Suprapubic skin (tissue), 4 donors: ENCODE results near the gene TSPAN18. TPM values are rescaled to one million over a fixed set of nuclear protein-coding genes. Genes with fewer than 3 reads are reported as not detected.

ENCODE experiments used
- DNase-seq, 2 donors: peaks; one replicate each; pipeline ENCODE4 v3.0.0-alpha.2; 2019; ENCODE audit warnings: low spot score in 2 of 2
- H3K27ac ChIP-seq: fragments of 200-600 bp; sonication (generic); one replicate; pipeline ENCODE4 v1.5.1; 2019
- H3K27me3 ChIP-seq: fragments of 200-600 bp; sonication (generic); one replicate; pipeline ENCODE4 v1.5.1; 2019
- H3K36me3 ChIP-seq: fragments of 200-600 bp; sonication (generic); one replicate; pipeline ENCODE4 v1.5.1; 2019
- H3K4me1 ChIP-seq: fragments of 200-600 bp; sonication (generic); one replicate; pipeline ENCODE4 v1.5.1; 2019
- H3K4me3 ChIP-seq: fragments of 200-600 bp; sonication (generic); one replicate; pipeline ENCODE4 v1.5.1; 2019; ENCODE audit warnings: mild to moderate bottlenecking
- H3K9me3 ChIP-seq: fragments of 200-600 bp; sonication (generic); one replicate; pipeline ENCODE4 v1.5.1; 2019
- EP300 ChIP-seq: sonication (generic); formaldehyde crosslinking; IDR thresholded peaks from one replicate; pipeline ENCODE4 v1.6.1; 2017; ENCODE audit warnings: antibody characterized with exemption
- POLR2A ChIP-seq, 2 donors: fragments of 450-650 bp; IDR thresholded peaks; one replicate each; pipeline ENCODE4 v1.6.1; 2017; ENCODE audit warnings: antibody characterized with exemption in 2 of 2, mild to moderate bottlenecking in 2 of 2, moderate library complexity in 2 of 2
- POLR2AphosphoS5 ChIP-seq, 3 donors: sonication (generic); formaldehyde crosslinking; IDR thresholded peaks; one replicate each; pipeline ENCODE4 v1.6.1; 2017; ENCODE audit warnings: antibody characterized with exemption in 3 of 3
- WGBS: methylation state at CpG from one replicate; pipeline ENCODE4 v1.1.5; 2018; 5-methylcytosine and 5-hydroxymethylcytosine counted together
- total RNA-seq, 4 donors: library from RNA; depleted of rRNA; stranded (reverse); fragments of >200 nt; gene quantifications; one replicate each; pipeline ENCODE4 v1.1.0, GENCODE V29; 2016
- TF ChIP-seq, protein P1 (sequence below), 2 donors: fragments of 200-600 bp in 1 of 2; fragments of 450-650 bp in 1 of 2; sonication (generic) in 1 of 2; IDR thresholded peaks; one replicate each; pipeline ENCODE4 v1.5.1; 2016 to 2019; ENCODE audit warnings: antibody characterized with exemption in 2 of 2, mild to moderate bottlenecking in 1 of 2, moderate library complexity in 1 of 2

TSPAN18 gene
- total RNA-seq, 4 donors from 2014 or later: 1.3 to 5.1 (median 3.9) TPM

DNA sequence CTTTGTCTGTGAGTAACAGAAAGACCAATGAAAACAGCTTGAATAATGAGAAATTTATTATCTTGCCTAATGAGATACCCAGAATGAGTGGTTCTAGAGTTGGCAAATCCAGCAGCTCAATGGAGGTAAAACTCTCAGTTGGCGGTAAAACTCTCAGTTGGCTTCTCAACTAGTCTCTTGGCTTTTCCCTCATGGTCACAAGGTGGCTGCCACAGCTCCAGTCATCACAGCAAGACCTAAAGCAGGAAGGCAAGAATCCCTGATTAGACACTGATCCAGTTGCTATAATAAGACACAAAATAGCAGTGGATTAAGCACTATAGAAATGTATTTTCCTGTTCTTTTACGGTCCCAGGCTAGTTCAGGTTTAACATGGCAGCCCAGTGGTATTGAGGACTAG, 37.5 kb upstream of the TSPAN18 start:
- Histone ChIP-seq H3K27ac (no peak overlapping the region), H3K36me3 (no peaks in the 10 kb centered on the region), H3K4me1 (no peaks in the 10 kb centered on the region), H3K4me3 (no peak overlapping the region), H3K27me3 (peaks cover 5% of the 10 kb centered on the region), H3K9me3 (no peaks in the 10 kb centered on the region)
- no peak for DNase-seq
- WGBS: 78% methylated on average over 2 of the region's 2 CpGs
- TF ChIP-seq POLR2AphosphoS5 (IDR thresholded peaks at IDR 0.05): no peak

DNA sequence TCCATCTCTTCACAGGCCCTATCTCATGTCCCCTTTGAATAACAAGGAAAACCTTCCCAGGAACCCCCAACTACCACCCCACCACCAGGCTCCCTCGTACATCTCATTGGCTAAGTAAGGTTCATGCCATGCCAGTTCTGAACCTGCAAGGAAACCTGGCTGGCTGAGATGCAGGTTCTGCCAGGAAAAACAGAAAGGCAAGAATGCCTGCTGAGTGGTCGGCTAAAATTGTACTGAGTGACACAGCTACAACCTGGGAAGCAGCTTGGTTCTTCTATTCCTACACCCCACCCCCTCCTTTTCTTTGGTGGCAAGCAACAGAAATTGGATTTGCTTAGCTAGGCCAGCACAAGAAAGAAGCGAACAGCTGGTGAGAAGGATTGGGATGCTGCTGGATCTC, 36.1 kb upstream of the TSPAN18 start:
- 83% methylated on average over 3 of the region's 3 CpGs for WGBS
- H3K36me3 ChIP-seq: no peaks in the 10 kb centered on the region
- H3K4me1 ChIP-seq: no peaks in the 10 kb centered on the region
- no peaks in the 10 kb centered on the region for H3K9me3 ChIP-seq
- no peak for DNase-seq
- peaks cover 5% of the 10 kb centered on the region for H3K27me3 ChIP-seq
- H3K27ac ChIP-seq: no peak overlapping the region
- no peak overlapping the region for H3K4me3 ChIP-seq
- TF ChIP-seq POLR2A (IDR thresholded peaks at IDR 0.05) (no peak), POLR2AphosphoS5 (IDR thresholded peaks at IDR 0.05) (no peak), EP300 (no peak)
- TF ChIP-seq, protein P1, sequence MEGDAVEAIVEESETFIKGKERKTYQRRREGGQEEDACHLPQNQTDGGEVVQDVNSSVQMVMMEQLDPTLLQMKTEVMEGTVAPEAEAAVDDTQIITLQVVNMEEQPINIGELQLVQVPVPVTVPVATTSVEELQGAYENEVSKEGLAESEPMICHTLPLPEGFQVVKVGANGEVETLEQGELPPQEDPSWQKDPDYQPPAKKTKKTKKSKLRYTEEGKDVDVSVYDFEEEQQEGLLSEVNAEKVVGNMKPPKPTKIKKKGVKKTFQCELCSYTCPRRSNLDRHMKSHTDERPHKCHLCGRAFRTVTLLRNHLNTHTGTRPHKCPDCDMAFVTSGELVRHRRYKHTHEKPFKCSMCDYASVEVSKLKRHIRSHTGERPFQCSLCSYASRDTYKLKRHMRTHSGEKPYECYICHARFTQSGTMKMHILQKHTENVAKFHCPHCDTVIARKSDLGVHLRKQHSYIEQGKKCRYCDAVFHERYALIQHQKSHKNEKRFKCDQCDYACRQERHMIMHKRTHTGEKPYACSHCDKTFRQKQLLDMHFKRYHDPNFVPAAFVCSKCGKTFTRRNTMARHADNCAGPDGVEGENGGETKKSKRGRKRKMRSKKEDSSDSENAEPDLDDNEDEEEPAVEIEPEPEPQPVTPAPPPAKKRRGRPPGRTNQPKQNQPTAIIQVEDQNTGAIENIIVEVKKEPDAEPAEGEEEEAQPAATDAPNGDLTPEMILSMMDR (IDR thresholded peaks at IDR 0.05): no peak

DNA sequence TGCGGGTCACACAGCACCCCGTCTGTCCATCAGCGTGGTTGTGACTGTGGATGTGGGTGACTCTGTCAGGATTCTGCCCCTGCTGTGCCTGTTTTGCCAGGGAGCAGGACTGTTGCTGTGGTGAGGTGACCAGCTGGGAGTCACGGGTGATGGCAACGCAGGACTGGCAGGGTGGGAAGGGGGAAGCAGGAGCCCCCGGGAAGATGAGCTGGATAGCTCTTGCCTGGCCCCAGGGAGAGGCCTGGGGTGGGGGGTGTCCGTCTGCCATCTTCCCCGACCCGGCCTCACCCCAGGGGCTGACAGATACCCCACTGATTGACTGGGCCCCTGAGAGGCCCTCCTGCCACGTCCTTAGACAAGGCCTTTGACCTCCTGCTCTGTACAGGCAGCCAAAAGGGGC, 34.3 kb upstream of the TSPAN18 start:
- DNase-seq: no peak
- TF ChIP-seq POLR2AphosphoS5 (IDR thresholded peaks at IDR 0.05): no peak
- TF ChIP-seq, protein P1 (IDR thresholded peaks at IDR 0.05): no peak
- no peak for TF ChIP-seq POLR2A (IDR thresholded peaks at IDR 0.05)
- TF ChIP-seq EP300: no peak
- Histone ChIP-seq H3K9me3 (no peaks in the 10 kb centered on the region), H3K27ac (no peak overlapping the region), H3K36me3 (no peaks in the 10 kb centered on the region), H3K27me3 (peaks cover 5% of the 10 kb centered on the region), H3K4me3 (no peak overlapping the region), H3K4me1 (no peaks in the 10 kb centered on the region)
- 91% methylated on average over 7 of the region's 10 CpGs for WGBS

DNA sequence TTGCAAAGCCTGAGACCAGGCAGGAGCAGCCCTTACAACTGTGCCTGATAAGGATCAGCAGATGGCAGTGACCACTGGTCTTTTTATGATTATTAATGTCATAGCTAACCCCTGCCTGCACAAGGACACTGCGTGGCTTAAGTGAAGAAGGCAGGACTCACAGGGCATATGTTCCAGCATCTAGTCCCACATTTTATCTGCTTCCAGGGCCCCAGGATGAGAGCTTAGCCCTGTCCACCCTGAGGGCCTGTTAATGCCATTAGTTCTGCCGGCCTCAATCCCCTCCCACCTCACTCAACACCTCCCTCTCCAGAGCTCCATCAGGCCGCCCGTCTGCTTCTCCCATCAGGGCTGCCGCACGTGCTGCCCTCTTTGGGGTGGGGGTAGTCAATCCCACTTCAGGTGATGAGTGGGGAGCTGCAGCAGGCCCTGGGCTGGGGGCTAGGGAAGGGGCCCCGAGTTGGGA, 33.1 kb upstream of the TSPAN18 start:
- no peak for DNase-seq
- no peaks in the 10 kb centered on the region for H3K9me3 ChIP-seq
- H3K36me3 ChIP-seq: no peaks in the 10 kb centered on the region
- no peak overlapping the region for H3K27ac ChIP-seq
- H3K4me3 ChIP-seq: no peak overlapping the region
- H3K4me1 ChIP-seq: no peaks in the 10 kb centered on the region
- H3K27me3 ChIP-seq: no peaks in the 10 kb centered on the region
- WGBS: 82% methylated on average over 5 of the region's 7 CpGs
- TF ChIP-seq POLR2A (IDR thresholded peaks at IDR 0.05) (no peak), POLR2AphosphoS5 (IDR thresholded peaks at IDR 0.05) (no peak), EP300 (no peak)
- TF ChIP-seq, protein P1 (IDR thresholded peaks at IDR 0.05): no peak

GRCh38 chr11:44694443-44694842, 32.3 kb upstream of the TSPAN18 start:
- no peak overlapping the region for H3K4me3 ChIP-seq
- no peak overlapping the region for H3K27ac ChIP-seq
- H3K4me1 ChIP-seq: no peaks in the 10 kb centered on the region
- 89% methylated on average over 12 of the region's 12 CpGs for WGBS
- no peaks in the 10 kb centered on the region for H3K9me3 ChIP-seq
- TF ChIP-seq POLR2A (IDR thresholded peaks at IDR 0.05) (no peak), EP300 (no peak), POLR2AphosphoS5 (IDR thresholded peaks at IDR 0.05) (no peak)
- TF ChIP-seq, protein P1 (IDR thresholded peaks at IDR 0.05): no peak
- no peak for DNase-seq
- H3K36me3 ChIP-seq: no peaks in the 10 kb centered on the region
- H3K27me3 ChIP-seq: peaks cover 3% of the 10 kb centered on the region
